PC-3 (cell line): ENCODE data around the gene FGF18. TPM values are rescaled to one million over a fixed set of nuclear protein-coding genes. Genes with fewer than 3 reads are reported as not detected.

Experiments used
- ATAC-seq: fragments of 200-7000 bp; cut with Tn5 transposase; 2 replicates; pipeline ENCODE4 v1.9.1; 2020; ENCODE audit warnings: mild to moderate bottlenecking, moderate library complexity
- BruUV-seq: library from RNA; stranded (reverse); fragments of 400-500 nt; replicated peaks from 2 replicates; lab custom pipeline; 2021; lab: Mats Ljungman, UMichigan
- CTCF ChIA-PET: fragments of 300-600 bp; sonication (Branson Sonifier 250); formaldehyde crosslinking; loops from one replicate; lab custom pipeline; 2022; ENCODE audit warnings: antibody characterized with exemption; lab: Charles Lee
- POLR2A ChIA-PET: fragments of 300-600 bp; sonication (Branson Sonifier 250); formaldehyde crosslinking; loops from one replicate; lab custom pipeline; 2022; ENCODE audit warnings: antibody characterized with exemption; ENCODE audit not compliant: unreplicated experiment; lab: Charles Lee
- DNase-seq: peaks from one replicate; pipeline ENCODE4 v3.0.0-alpha.2; 2015
- H2AFZ ChIP-seq: fragments of 300-600 bp; sonication (generic); 2 replicates; pipeline ENCODE4 v1.6.0; 2016; ENCODE audit warnings: antibody characterized with exemption, low read length
- H3F3A ChIP-seq: fragments of 300-600 bp; sonication (generic); one replicate; pipeline ENCODE4 v1.6.0; 2017; ENCODE audit warnings: antibody characterized with exemption, low read length, control low read depth, mild to moderate bottlenecking; ENCODE audit not compliant: unreplicated experiment
- H3K27ac ChIP-seq: fragments of 300-600 bp; sonication (generic); 2 replicates; pipeline ENCODE4 v1.5.1; 2016; ENCODE audit warnings: mild to moderate bottlenecking, low read length
- H3K27me3 ChIP-seq: fragments of 300-600 bp; sonication (generic); 2 replicates; pipeline ENCODE4 v1.6.1; 2016; ENCODE audit warnings: low read length, mixed read lengths
- H3K36me3 ChIP-seq: fragments of 300-600 bp; sonication (generic); 2 replicates; pipeline ENCODE4 v1.6.1; 2016; ENCODE audit warnings: low read depth, mixed run types, low read length, mixed read lengths
- H3K4me1 ChIP-seq: fragments of 300-600 bp; sonication (generic); 2 replicates; pipeline ENCODE4 v1.5.1; 2016; ENCODE audit warnings: low read length; ENCODE audit not compliant: insufficient read depth
- H3K4me2 ChIP-seq: fragments of 300-600 bp; sonication (generic); 2 replicates; pipeline ENCODE4 v1.6.0; 2016; ENCODE audit warnings: low read length
- H3K4me3 ChIP-seq: fragments of 300-600 bp; sonication (generic); 2 replicates; pipeline ENCODE4 v1.5.1; 2016; ENCODE audit warnings: mild to moderate bottlenecking, low read length, mixed read lengths
- H3K79me2 ChIP-seq: fragments of 300-600 bp; sonication (generic); 2 replicates; pipeline ENCODE4 v1.6.1; 2017; ENCODE audit warnings: low read length, mixed read lengths
- H3K9ac ChIP-seq: fragments of 300-600 bp; sonication (generic); 2 replicates; pipeline ENCODE4 v1.6.0; 2016; ENCODE audit warnings: mild to moderate bottlenecking, low read length
- H3K9me2 ChIP-seq: fragments of 300-600 bp; sonication (generic); replicated peaks from 2 replicates; pipeline ENCODE4 v1.6.1; 2016; ENCODE audit warnings: mixed run types, low read length, mixed read lengths
- H3K9me3 ChIP-seq: fragments of 300-600 bp; sonication (generic); 2 replicates; pipeline ENCODE4 v1.6.1; 2016; ENCODE audit warnings: low read length, mixed read lengths
- H4K20me1 ChIP-seq: fragments of 300-600 bp; sonication (generic); 2 replicates; pipeline ENCODE4 v1.6.1; 2016; ENCODE audit warnings: low read length, mixed read lengths
- CTCF ChIP-seq: fragments of 300-600 bp; sonication (generic); conservative IDR thresholded peaks from 2 replicates; pipeline ENCODE4 v1.5.1; 2017; ENCODE audit warnings: antibody characterized with exemption, low read depth, mild to moderate bottlenecking, low read length
- EZH2 ChIP-seq: fragments of 300-600 bp; sonication (generic); IDR thresholded peaks from one replicate; pipeline ENCODE4 v1.6.1; 2017; ENCODE audit warnings: antibody characterized with exemption, mild to moderate bottlenecking, low read length; ENCODE audit not compliant: unreplicated experiment
- EZH2phosphoT487 ChIP-seq: fragments of 300-600 bp; sonication (generic); IDR thresholded peaks from 2 replicates; pipeline ENCODE4 v1.6.1; 2018; ENCODE audit warnings: mild to moderate bottlenecking, antibody characterized with exemption, low read length, borderline replicate concordance
- intact Hi-C: fragments of 100-400 bp; cut with micrococcal nuclease; formaldehyde crosslinking; loops from 2 replicates; pipeline ENCODE4 v1.9.0; 2023
- total RNA-seq: library from RNA; depleted of rRNA; stranded (reverse); fragments of >200 nt; gene quantifications from 2 replicates; pipeline ENCODE4 v1.2.3, GENCODE V29; 2014

FGF18 gene
- total RNA-seq, 1 experiment from 2014 or later, result 0.26 TPM

GRCh38 chr5:171433352-171433698, 13.9 kb downstream of the FGF18 start:
- no peak for TF ChIP-seq CTCF
- TF ChIP-seq EZH2, result no peak
- no peak for TF ChIP-seq EZH2phosphoT487
- Histone ChIP-seq H3K27me3 (no peaks in the 10 kb centered on the region), H3K36me3 (no peaks in the 10 kb centered on the region), H2AFZ (no peak overlapping the region), H3F3A (no peaks in the 10 kb centered on the region), H3K9ac (no peak overlapping the region), H3K9me3 (no peaks in the 10 kb centered on the region), H3K4me3 (no peak overlapping the region), H3K4me2 (no peak overlapping the region), H3K27ac (no peak overlapping the region), H3K4me1 (no peaks in the 10 kb centered on the region), H3K79me2 (no peaks in the 10 kb centered on the region), H3K9me2 (no peaks in the 10 kb centered on the region), H4K20me1 (no peaks in the 10 kb centered on the region)
- ChIA-PET CTCF (no interaction called here), POLR2A (no interaction called here)
- DNase-seq (no peak), ATAC-seq (no peak)
- BruUV-seq, result no TSS peak
- intact Hi-C loops, result no loop called here

- Histone ChIP-seq H3K4me1 (no peaks in the 10 kb centered on the region), H3F3A (no peaks in the 10 kb centered on the region), H3K79me2 (no peaks in the 10 kb centered on the region), H2AFZ (no peak overlapping the region), H3K27ac (no peak overlapping the region), H3K4me3 (no peak overlapping the region), H4K20me1 (no peaks in the 10 kb centered on the region), H3K9ac (no peak overlapping the region), H3K27me3 (no peaks in the 10 kb centered on the region), H3K36me3 (no peaks in the 10 kb centered on the region), H3K9me2 (no peaks in the 10 kb centered on the region), H3K4me2 (no peak overlapping the region), H3K9me3 (no peaks in the 10 kb centered on the region)
- no TSS peak for BruUV-seq
- intact Hi-C loops, result no loop called here
- DNase-seq, result no peak
- ChIA-PET POLR2A (interaction anchor here (0.7 kb wide), 1 partner anchor 15 kb away, joined by 3 read pairs; no protein-coding TSS in a partner anchor), CTCF (no interaction called here)
- TF ChIP-seq CTCF, result no peak
- TF ChIP-seq EZH2phosphoT487, result no peak
- TF ChIP-seq EZH2, result no peak
- ATAC-seq, result peak; percentile 21; the same call in 1 of the 2 replicates
These were observed 14.7 kb downstream of the FGF18 start for GRCh38 chr5:171433982-171434676.

- no peak for TF ChIP-seq EZH2phosphoT487
- no peak for TF ChIP-seq CTCF
- TF ChIP-seq EZH2, result no peak
- H4K20me1 ChIP-seq, result no peaks in the 10 kb centered on the region
- ChIA-PET POLR2A (interaction anchor here (0.7 kb wide), 1 partner anchor 16 kb away, joined by 3 read pairs; no protein-coding TSS in a partner anchor), CTCF (no interaction called here)
- H3K36me3 ChIP-seq, result no peaks in the 10 kb centered on the region
- intact Hi-C loops, result no loop called here
- H3K9ac ChIP-seq, result no peak overlapping the region
- H3K9me2 ChIP-seq, result no peaks in the 10 kb centered on the region
- H3K79me2 ChIP-seq, result no peaks in the 10 kb centered on the region
- no peaks in the 10 kb centered on the region for H3F3A ChIP-seq
- no peak overlapping the region for H2AFZ ChIP-seq
- H3K27me3 ChIP-seq, result no peaks in the 10 kb centered on the region
- no peak overlapping the region for H3K27ac ChIP-seq
- DNase-seq (no peak), ATAC-seq (no peak)
- H3K9me3 ChIP-seq, result no peaks in the 10 kb centered on the region
- H3K4me3 ChIP-seq, result no peak overlapping the region
- H3K4me1 ChIP-seq, result no peaks in the 10 kb centered on the region
- BruUV-seq, result no TSS peak
- no peak overlapping the region for H3K4me2 ChIP-seq
These were observed 15.4 kb downstream of the FGF18 start for GRCh38 chr5:171434874-171435273.
